ENCODE results near the gene SPANXD. TPM values are rescaled to one million over a fixed set of nuclear protein-coding genes. Genes with fewer than 3 reads are reported as not detected.

Gene SPANXD
- total RNA-seq, 1 donor from 2014 or later = not detected

DNA sequence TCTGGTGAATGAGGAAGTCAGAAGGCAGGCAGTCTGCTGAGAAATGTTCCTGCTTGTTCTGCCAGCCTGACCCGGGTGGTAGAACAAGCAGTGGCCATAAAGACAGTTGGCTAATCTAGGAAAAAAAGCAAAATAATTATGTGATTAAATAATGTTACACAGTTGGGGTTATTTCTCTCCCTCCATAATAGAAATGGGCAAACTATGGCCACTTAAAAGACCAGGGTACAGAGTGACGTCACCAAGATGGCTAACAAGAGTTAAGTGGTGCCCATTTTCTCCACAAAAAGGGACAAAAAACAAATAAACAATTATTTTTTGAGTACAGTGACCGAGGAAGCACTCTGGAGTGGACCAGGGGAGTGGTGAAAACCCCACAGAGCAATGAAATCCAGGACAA lies 16.1 kb upstream of the SPANXD start:
- no peak overlapping the region for H3K27ac ChIP-seq
- intact Hi-C loops (cut with DNase I) = no loop called here

DNA sequence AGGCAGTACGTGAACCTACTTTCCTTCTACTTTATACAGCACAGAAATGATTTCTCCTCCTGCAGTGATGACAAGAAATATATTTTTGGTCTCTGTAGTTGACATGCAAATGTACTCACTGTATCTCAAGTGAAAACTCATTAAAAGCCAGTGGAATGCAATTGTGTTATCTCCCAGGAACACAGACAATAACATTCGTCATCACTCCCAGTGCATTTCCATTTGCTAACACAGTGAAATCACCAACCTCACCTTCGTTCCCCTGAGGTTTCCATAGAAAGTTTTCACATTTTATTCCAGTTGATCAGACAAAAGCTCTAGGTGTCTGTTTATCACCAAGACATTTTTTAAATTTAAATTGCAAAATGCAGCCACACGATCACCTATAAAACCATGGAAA lies 2.5 kb upstream of the SPANXD start:
- Histone ChIP-seq H3K36me3 (no peaks in the 10 kb centered on the region), H3K4me3 (no peak overlapping the region), H3K27me3 (no peaks in the 10 kb centered on the region), H3K4me1 (no peaks in the 10 kb centered on the region), H3K9me3 (no peaks in the 10 kb centered on the region), H3K27ac (no peak overlapping the region)
- intact Hi-C loops (cut with DNase I) = no loop called here
- no peak for DNase-seq (ENCODE audit: extremely low spot score in 2 of 2)
- TF ChIP-seq POLR2A (IDR thresholded peaks at IDR 0.05) (no peak), POLR2AphosphoS5 (IDR thresholded peaks at IDR 0.05; ENCODE audit: insufficient read depth in 1 of 2, low read depth in 1 of 2) (no peak)
- TF ChIP-seq, protein P1, sequence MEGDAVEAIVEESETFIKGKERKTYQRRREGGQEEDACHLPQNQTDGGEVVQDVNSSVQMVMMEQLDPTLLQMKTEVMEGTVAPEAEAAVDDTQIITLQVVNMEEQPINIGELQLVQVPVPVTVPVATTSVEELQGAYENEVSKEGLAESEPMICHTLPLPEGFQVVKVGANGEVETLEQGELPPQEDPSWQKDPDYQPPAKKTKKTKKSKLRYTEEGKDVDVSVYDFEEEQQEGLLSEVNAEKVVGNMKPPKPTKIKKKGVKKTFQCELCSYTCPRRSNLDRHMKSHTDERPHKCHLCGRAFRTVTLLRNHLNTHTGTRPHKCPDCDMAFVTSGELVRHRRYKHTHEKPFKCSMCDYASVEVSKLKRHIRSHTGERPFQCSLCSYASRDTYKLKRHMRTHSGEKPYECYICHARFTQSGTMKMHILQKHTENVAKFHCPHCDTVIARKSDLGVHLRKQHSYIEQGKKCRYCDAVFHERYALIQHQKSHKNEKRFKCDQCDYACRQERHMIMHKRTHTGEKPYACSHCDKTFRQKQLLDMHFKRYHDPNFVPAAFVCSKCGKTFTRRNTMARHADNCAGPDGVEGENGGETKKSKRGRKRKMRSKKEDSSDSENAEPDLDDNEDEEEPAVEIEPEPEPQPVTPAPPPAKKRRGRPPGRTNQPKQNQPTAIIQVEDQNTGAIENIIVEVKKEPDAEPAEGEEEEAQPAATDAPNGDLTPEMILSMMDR (IDR thresholded peaks at IDR 0.05) = no peak

More for the DNA sequence above, 16.1 kb upstream of the SPANXD start:
- Histone ChIP-seq H3K4me3 (no peak overlapping the region), H3K9me3 (no peaks in the 10 kb centered on the region), H3K36me3 (no peaks in the 10 kb centered on the region), H3K27me3 (no peaks in the 10 kb centered on the region), H3K4me1 (no peaks in the 10 kb centered on the region)
- TF ChIP-seq POLR2AphosphoS5 (IDR thresholded peaks at IDR 0.05; ENCODE audit: insufficient read depth in 1 of 2, low read depth in 1 of 2) = no peak
- TF ChIP-seq, protein P1 (IDR thresholded peaks at IDR 0.05) = no peak
- no peak for TF ChIP-seq POLR2A (IDR thresholded peaks at IDR 0.05)
- DNase-seq (ENCODE audit: extremely low spot score in 2 of 2) = no peak

DNA sequence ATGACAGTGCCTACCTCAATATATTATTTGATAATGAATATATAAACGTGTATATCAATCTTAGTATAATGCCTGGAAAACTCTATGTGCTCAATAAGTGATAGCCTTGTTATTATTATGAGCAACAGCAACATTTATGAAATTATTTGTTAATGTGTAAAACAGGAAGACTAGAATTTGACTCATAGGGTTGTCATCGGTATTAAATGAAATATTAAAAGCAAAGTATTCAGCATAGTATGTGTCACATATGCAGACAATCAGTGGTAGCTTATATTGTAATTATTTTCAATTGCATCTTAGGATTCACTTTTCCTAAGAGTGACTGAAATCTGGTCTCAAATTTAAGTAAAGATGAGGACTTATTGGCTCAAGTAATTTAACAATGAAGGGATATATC lies 24.6 kb downstream of the SPANXD start:
- no peak for DNase-seq (ENCODE audit: extremely low spot score in 2 of 2)
- Histone ChIP-seq H3K36me3 (no peaks in the 10 kb centered on the region), H3K4me3 (no peak overlapping the region), H3K27me3 (no peaks in the 10 kb centered on the region), H3K27ac (no peak overlapping the region), H3K4me1 (no peaks in the 10 kb centered on the region), H3K9me3 (no peaks in the 10 kb centered on the region)
- intact Hi-C loops (cut with DNase I) = no loop called here
- TF ChIP-seq POLR2AphosphoS5 (IDR thresholded peaks at IDR 0.05; ENCODE audit: insufficient read depth in 1 of 2, low read depth in 1 of 2) = no peak
- TF ChIP-seq, protein P1 (IDR thresholded peaks at IDR 0.05) = no peak
- no peak for TF ChIP-seq POLR2A (IDR thresholded peaks at IDR 0.05)

DNA sequence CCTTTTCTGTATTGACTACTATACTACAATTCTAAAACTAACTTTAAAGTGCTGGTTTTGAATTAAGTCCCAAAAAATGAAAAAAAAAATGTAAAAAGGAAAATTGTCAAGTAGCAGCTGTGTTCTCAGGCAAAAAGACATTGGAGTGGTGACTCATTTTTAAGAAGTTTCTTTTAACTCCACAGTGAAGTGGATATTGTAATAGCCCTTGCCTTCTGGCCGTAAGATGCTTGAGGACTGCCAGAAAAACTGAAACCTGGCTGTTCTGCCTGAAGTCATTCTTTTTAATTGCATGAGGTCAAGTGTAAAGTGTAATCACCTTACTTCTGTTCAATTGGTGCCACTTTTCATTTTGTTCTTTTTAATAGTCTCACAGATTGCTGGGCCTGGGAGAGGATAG lies 28.9 kb downstream of the SPANXD start:
- DNase-seq (ENCODE audit: extremely low spot score in 2 of 2) = no peak
- no peaks in the 10 kb centered on the region for H3K27me3 ChIP-seq
- TF ChIP-seq POLR2AphosphoS5 (IDR thresholded peaks at IDR 0.05; ENCODE audit: insufficient read depth in 1 of 2, low read depth in 1 of 2) = no peak
- no peak for TF ChIP-seq POLR2A (IDR thresholded peaks at IDR 0.05)
- TF ChIP-seq, protein P1 (IDR thresholded peaks at IDR 0.05) = no peak
- no peak overlapping the region for H3K4me3 ChIP-seq
- no peaks in the 10 kb centered on the region for H3K9me3 ChIP-seq
- H3K27ac ChIP-seq = no peak overlapping the region
- intact Hi-C loops (cut with DNase I) = no loop called here
- no peaks in the 10 kb centered on the region for H3K36me3 ChIP-seq
- no peaks in the 10 kb centered on the region for H3K4me1 ChIP-seq

DNA sequence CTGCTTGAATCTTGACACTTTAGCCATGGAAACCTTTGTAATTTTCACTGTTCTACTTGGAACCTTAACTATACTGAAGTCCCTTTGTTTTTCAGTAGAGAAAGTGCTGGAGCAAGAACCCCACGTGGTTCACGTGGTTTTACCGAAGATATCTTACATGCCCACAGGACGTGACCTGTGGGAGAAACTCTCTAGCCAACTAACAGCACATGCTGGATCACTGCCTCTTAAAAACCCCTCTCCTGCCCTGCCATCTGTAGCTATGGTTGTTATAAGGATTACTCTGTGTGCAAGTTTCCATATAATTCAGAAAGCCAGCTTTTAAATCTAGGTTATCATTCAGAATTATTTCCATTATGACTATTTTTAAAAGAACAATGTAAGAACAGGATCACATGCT lies 30.2 kb downstream of the SPANXD start:
- intact Hi-C loops (cut with DNase I) = no loop called here
- H3K4me3 ChIP-seq = no peak overlapping the region
- TF ChIP-seq, protein P1 (IDR thresholded peaks at IDR 0.05) = no peak
- TF ChIP-seq POLR2AphosphoS5 (IDR thresholded peaks at IDR 0.05; ENCODE audit: insufficient read depth in 1 of 2, low read depth in 1 of 2) (no peak), POLR2A (IDR thresholded peaks at IDR 0.05) (no peak)

More for the DNA sequence above, 30.2 kb downstream of the SPANXD start:
- Histone ChIP-seq H3K4me1 (no peaks in the 10 kb centered on the region), H3K27ac (no peak overlapping the region), H3K9me3 (no peaks in the 10 kb centered on the region), H3K27me3 (no peaks in the 10 kb centered on the region), H3K36me3 (no peaks in the 10 kb centered on the region)
- no peak for DNase-seq (ENCODE audit: extremely low spot score in 2 of 2)

Measured in vagina (tissue), 2 donors.